IMR-90 (cell line): ENCODE data around the gene CACNA2D1. TPM values are rescaled to one million over a fixed set of nuclear protein-coding genes. Genes with fewer than 3 reads are reported as not detected.

Source experiments
- ATAC-seq: fragments of 200-7000 bp; cut with Tn5 transposase; 2 replicates; pipeline ENCODE4 v1.9.1; 2020; ENCODE audit warnings: low read depth, mild to moderate bottlenecking, moderate library complexity
- BruUV-seq: library from RNA; stranded (reverse); fragments of 400-500 nt; replicated peaks from 2 replicates; lab custom pipeline; 2021; lab: Mats Ljungman, UMichigan
- CTCF ChIA-PET: fragments of 300-600 bp; formaldehyde crosslinking; extraction: SDS; loops from one replicate; lab custom pipeline; 2021; ENCODE audit warnings: antibody characterized with exemption; lab: Yijun Ruan, JAX
- POLR2A ChIA-PET: fragments of 300-600 bp; sonication (Branson Sonifier 250); formaldehyde crosslinking; loops from one replicate; lab custom pipeline; 2022; ENCODE audit warnings: antibody characterized with exemption; ENCODE audit not compliant: unreplicated experiment; lab: Charles Lee
- DNase-seq: peaks from one replicate; pipeline ENCODE4 v3.0.0; 2013
- H2AFZ ChIP-seq: replicated peaks from 2 replicates; pipeline ENCODE3; 2013; ENCODE audit warnings: low read length, mild to moderate bottlenecking; ENCODE audit not compliant: poor library complexity
- H2AK5ac ChIP-seq: 2 replicates; pipeline ENCODE4 v1.6.1; 2013; ENCODE audit warnings: low read depth, low read length, inconsistent platforms
- H2AK9ac ChIP-seq: replicated peaks from 2 replicates; pipeline ENCODE3; 2013; ENCODE audit warnings: mild to moderate bottlenecking, low read depth, low read length, moderate library complexity; ENCODE audit not compliant: poor library complexity
- H2BK120ac ChIP-seq: 2 replicates; pipeline ENCODE4 v1.6.1; 2013; ENCODE audit warnings: low read depth, low read length, inconsistent platforms
- H2BK15ac ChIP-seq: 3 replicates; pipeline ENCODE4 v1.6.1; 2013; ENCODE audit warnings: low read depth, low read length, inconsistent platforms
- H2BK20ac ChIP-seq: 2 replicates; pipeline ENCODE4 v1.6.1; 2013; ENCODE audit warnings: low read depth, mild to moderate bottlenecking, inconsistent platforms, low read length, moderate library complexity
- H2BK5ac ChIP-seq: 2 replicates; pipeline ENCODE4 v1.6.1; 2013; ENCODE audit warnings: mild to moderate bottlenecking, low read depth, low read length, inconsistent platforms; ENCODE audit not compliant: poor library complexity, severe bottlenecking
- H3K14ac ChIP-seq: replicated peaks from 2 replicates; pipeline ENCODE4 v1.6.1; 2013; ENCODE audit warnings: low read depth, low read length, inconsistent platforms
- H3K18ac ChIP-seq: 2 replicates; pipeline ENCODE4 v1.6.1; 2013; ENCODE audit warnings: low read depth, low read length, control low read depth
- H3K23ac ChIP-seq: 2 replicates; pipeline ENCODE4 v1.6.1; 2013; ENCODE audit warnings: low read depth, low read length, inconsistent platforms
- H3K27ac ChIP-seq: 2 replicates; pipeline ENCODE4 v1.5.1; 2013; ENCODE audit warnings: mild to moderate bottlenecking, control low read depth, low read length; ENCODE audit not compliant: insufficient read depth
- H3K27me3 ChIP-seq: 2 replicates; pipeline ENCODE4 v1.6.1; 2013; ENCODE audit warnings: low read length; ENCODE audit not compliant: control insufficient read depth, insufficient read depth
- H3K36me3 ChIP-seq: 2 replicates; pipeline ENCODE4 v1.6.1; 2013; ENCODE audit warnings: low read length, mixed read lengths; ENCODE audit not compliant: control insufficient read depth, insufficient read depth
- H3K4ac ChIP-seq: 2 replicates; pipeline ENCODE4 v1.6.1; 2013; ENCODE audit warnings: low read depth, low read length, inconsistent platforms
- H3K4me1 ChIP-seq: 2 replicates; pipeline ENCODE4 v1.6.1; 2013; ENCODE audit warnings: low read length, mixed read lengths; ENCODE audit not compliant: control insufficient read depth, insufficient read depth
- H3K4me2 ChIP-seq: 2 replicates; pipeline ENCODE4 v1.6.1; 2013; ENCODE audit warnings: low read depth, mild to moderate bottlenecking, control low read depth, low read length, moderate library complexity
- H3K4me3 ChIP-seq: 2 replicates; pipeline ENCODE4 v1.5.1; 2013; ENCODE audit warnings: low read depth, mild to moderate bottlenecking, control low read depth, low read length, moderate library complexity; ENCODE audit not compliant: insufficient read depth
- H3K56ac ChIP-seq: 2 replicates; pipeline ENCODE4 v1.6.1; 2013; ENCODE audit warnings: low read length, inconsistent platforms; ENCODE audit not compliant: insufficient read depth; ENCODE audit errors: extremely low read depth
- H3K79me1 ChIP-seq, 2 experiments: 2 replicates each; pipeline ENCODE4 v1.6.1; 2013; ENCODE audit warnings: low read length in 2 of 2, inconsistent platforms in 1 of 2, low read depth in 1 of 2
- H3K9ac ChIP-seq: 2 replicates; pipeline ENCODE4 v1.6.1; 2013; ENCODE audit warnings: low read depth, low read length, control low read depth
- H3K9me1 ChIP-seq: 2 replicates; pipeline ENCODE4 v1.6.1; 2013; ENCODE audit warnings: low read length, inconsistent platforms; ENCODE audit not compliant: insufficient read depth
- H3K9me3 ChIP-seq: 2 replicates; pipeline ENCODE4 v1.6.1; 2013; ENCODE audit warnings: low read length; ENCODE audit not compliant: control insufficient read depth, insufficient read depth
- H4K20me1 ChIP-seq: 2 replicates; pipeline ENCODE4 v1.6.1; 2013; ENCODE audit warnings: low read length, inconsistent platforms; ENCODE audit not compliant: insufficient read depth
- H4K5ac ChIP-seq: 2 replicates; pipeline ENCODE4 v1.6.1; 2013; ENCODE audit warnings: mild to moderate bottlenecking, low read depth, low read length, control low read depth
- H4K8ac ChIP-seq, 2 experiments: 2 replicates each; pipeline ENCODE4 v1.6.1; 2013; ENCODE audit warnings: low read depth in 2 of 2, low read length in 2 of 2, control low read depth in 1 of 2, inconsistent platforms in 1 of 2
- H4K91ac ChIP-seq: 2 replicates; pipeline ENCODE4 v1.6.1; 2013; ENCODE audit warnings: low read depth, low read length, inconsistent platforms; ENCODE audit not compliant: insufficient read depth
- BHLHE40 ChIP-seq: fragments of 150-350 bp; IDR thresholded peaks from 2 replicates; pipeline ENCODE4 v1.6.1; 2016; ENCODE audit warnings: mild to moderate bottlenecking, low read depth, low read length
- CEBPB ChIP-seq: IDR thresholded peaks from 2 replicates; pipeline ENCODE4 v1.6.1; 2012; ENCODE audit warnings: low read depth, low read length, improper control_type of control experiment
- CHD1 ChIP-seq: IDR thresholded peaks from 2 replicates; pipeline ENCODE4 v1.6.1; 2012; ENCODE audit warnings: low read depth, low read length, improper control_type of control experiment
- CTCF ChIP-seq: conservative IDR thresholded peaks from 2 replicates; pipeline ENCODE4 v1.5.1; 2012; ENCODE audit warnings: mild to moderate bottlenecking, low read depth, low read length, improper control_type of control experiment
- FOS ChIP-seq: fragments of 150-350 bp; IDR thresholded peaks from 2 replicates; pipeline ENCODE4 v1.6.1; 2016; ENCODE audit warnings: low read depth, low read length
- MAFK ChIP-seq: IDR thresholded peaks from 2 replicates; pipeline ENCODE4 v1.6.1; 2012; ENCODE audit warnings: low read depth, low read length, improper control_type of control experiment
- MAZ ChIP-seq: IDR thresholded peaks from 2 replicates; pipeline ENCODE4 v1.6.1; 2012; ENCODE audit warnings: low read depth, mild to moderate bottlenecking, low read length, improper control_type of control experiment, moderate library complexity, borderline replicate concordance
- MXI1 ChIP-seq: IDR thresholded peaks from 2 replicates; pipeline ENCODE4 v1.6.1; 2012; ENCODE audit warnings: low read depth, mild to moderate bottlenecking, low read length, moderate library complexity, borderline replicate concordance
- NFE2L2 ChIP-seq: fragments of 150-350 bp; IDR thresholded peaks from 2 replicates; pipeline ENCODE4 v1.6.1; 2016; ENCODE audit warnings: low read depth, mild to moderate bottlenecking, low read length
- POLR2A ChIP-seq: IDR thresholded peaks from 2 replicates; pipeline ENCODE4 v1.6.1; 2012; ENCODE audit warnings: mild to moderate bottlenecking, low read depth, low read length
- RAD21 ChIP-seq: IDR thresholded peaks from 2 replicates; pipeline ENCODE4 v1.6.1; 2012; ENCODE audit warnings: low read length, improper control_type of control experiment
- RCOR1 ChIP-seq: IDR thresholded peaks from 2 replicates; pipeline ENCODE4 v1.6.1; 2012; ENCODE audit warnings: mild to moderate bottlenecking, low read length, improper control_type of control experiment; ENCODE audit not compliant: insufficient replicate concordance
- RFX5 ChIP-seq: IDR thresholded peaks from 2 replicates; pipeline ENCODE4 v1.8.0; 2012; ENCODE audit warnings: low read depth, mild to moderate bottlenecking, low read length, moderate library complexity
- SMC3 ChIP-seq: fragments of 150-350 bp; IDR thresholded peaks from 2 replicates; pipeline ENCODE4 v1.6.1; 2016; ENCODE audit warnings: low read depth, mild to moderate bottlenecking, antibody characterized with exemption, low read length, moderate library complexity
- USF2 ChIP-seq: fragments of 150-350 bp; IDR thresholded peaks from 2 replicates; pipeline ENCODE4 v1.6.1; 2017; ENCODE audit warnings: mild to moderate bottlenecking, antibody characterized with exemption, low read length, low read depth
- WGBS, 2 experiments: methylation state at CpG; one replicate each; pipeline versions ENCODE4 v1.1.5 to v1.1.7; 2013; ENCODE audit warnings: missing lambda C conversion rate in 2 of 2; ENCODE audit not compliant: insufficient read length in 1 of 2; ENCODE audit errors: extremely low coverage in 2 of 2; 5-methylcytosine and 5-hydroxymethylcytosine counted together
- dilution Hi-C: fragments of 300-500 bp; cut with HindIII; formaldehyde crosslinking; loops from one replicate; pipeline ENCODE4 v1.14.3; 2018; ENCODE audit warnings: low sequenced_read_pairs; ENCODE audit not compliant: unreplicated experiment
- in situ Hi-C: fragments of 300-500 bp; cut with MboI; formaldehyde crosslinking; loops from 3 replicates; pipeline ENCODE4 v1.14.3; 2019; ENCODE audit warnings: low sequenced_read_pairs, inconsistent platforms, mixed read lengths
- intact Hi-C: fragments of 100-400 bp; cut with micrococcal nuclease; formaldehyde crosslinking; loops from 2 replicates; pipeline ENCODE4 v1.10.0; 2022
- polyA plus RNA-seq, 3 experiments: library from polyadenylated mRNA; depleted of rRNA; stranded (reverse); fragments of >200 nt; gene quantifications; 2 replicates each; pipeline ENCODE4 v1.2.3, GENCODE V29; 2012; ENCODE audit warnings: low replicate concordance in 1 of 3
- total RNA-seq: library from RNA; depleted of rRNA; stranded (reverse); fragments of >200 nt; gene quantifications from 2 replicates; pipeline ENCODE4 v1.2.3, GENCODE V29; 2012
- TF ChIP-seq, protein P1 (sequence below): fragments of 150-350 bp; IDR thresholded peaks from 2 replicates; pipeline ENCODE4 v1.6.1; 2016; ENCODE audit warnings: low read depth, mild to moderate bottlenecking, low read length, moderate library complexity, borderline replicate concordance

The CACNA2D1 gene
- total and polyA plus RNA-seq, 2 of the 4 experiments (the other 2 are of a cell fraction): 5.8 to 21.9 TPM

GRCh38 chr7:81908220-81908619 is 535.4 kb downstream of the CACNA2D1 start:
- H3K4me3 ChIP-seq: no peak overlapping the region
- no peaks in the 10 kb centered on the region for H3K79me1 ChIP-seq
- H2BK15ac ChIP-seq: no peak overlapping the region
- no peak overlapping the region for H2BK120ac ChIP-seq
- dilution Hi-C loops (no loop called here), intact Hi-C loops (no loop called here), in situ Hi-C loops (no loop called here)
- ChIA-PET CTCF (interaction anchor here (0.6 kb wide), 2 partner anchors 43 to 183 kb away, joined by 3 read pairs; no protein-coding TSS in a partner anchor), POLR2A (no interaction called here)
- no peak overlapping the region for H2AK9ac ChIP-seq
- H3K4me1 ChIP-seq: no peaks in the 10 kb centered on the region
- WGBS, 2 experiments: no CpG with 5 or more reads among the region's 2 CpGs
- BruUV-seq: no TSS peak
- H3K23ac ChIP-seq: no peak overlapping the region
- DNase-seq (no peak), ATAC-seq (no peak)
- no peak for TF ChIP-seq POLR2A
- no peak for TF ChIP-seq RAD21
- no peak for TF ChIP-seq BHLHE40
- TF ChIP-seq USF2: no peak
- TF ChIP-seq RFX5: no peak
- no peak for TF ChIP-seq MAZ
- no peak for TF ChIP-seq MXI1
- no peak for TF ChIP-seq CHD1
- TF ChIP-seq, protein P1, sequence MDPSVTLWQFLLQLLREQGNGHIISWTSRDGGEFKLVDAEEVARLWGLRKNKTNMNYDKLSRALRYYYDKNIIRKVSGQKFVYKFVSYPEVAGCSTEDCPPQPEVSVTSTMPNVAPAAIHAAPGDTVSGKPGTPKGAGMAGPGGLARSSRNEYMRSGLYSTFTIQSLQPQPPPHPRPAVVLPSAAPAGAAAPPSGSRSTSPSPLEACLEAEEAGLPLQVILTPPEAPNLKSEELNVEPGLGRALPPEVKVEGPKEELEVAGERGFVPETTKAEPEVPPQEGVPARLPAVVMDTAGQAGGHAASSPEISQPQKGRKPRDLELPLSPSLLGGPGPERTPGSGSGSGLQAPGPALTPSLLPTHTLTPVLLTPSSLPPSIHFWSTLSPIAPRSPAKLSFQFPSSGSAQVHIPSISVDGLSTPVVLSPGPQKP: no peak
- no peak for TF ChIP-seq NFE2L2
- no peak for TF ChIP-seq CEBPB
- no peak for TF ChIP-seq MAFK
- no peak for TF ChIP-seq CTCF
- no peak for TF ChIP-seq FOS
- no peak for TF ChIP-seq RCOR1
- no peak for TF ChIP-seq SMC3
- H3K36me3 ChIP-seq: no peaks in the 10 kb centered on the region
- no peaks in the 10 kb centered on the region for H3K27me3 ChIP-seq
- H3K14ac ChIP-seq: no peak overlapping the region
- no peak overlapping the region for H4K91ac ChIP-seq
- no peak overlapping the region for H2BK20ac ChIP-seq
- no peak overlapping the region for H3K27ac ChIP-seq
- H3K56ac ChIP-seq: no peak overlapping the region
- H3K4ac ChIP-seq: no peak overlapping the region
- H3K9me3 ChIP-seq: no peaks in the 10 kb centered on the region
- H4K8ac ChIP-seq: no peak overlapping the region
- no peaks in the 10 kb centered on the region for H4K20me1 ChIP-seq
- H2AFZ ChIP-seq: no peak overlapping the region
- H4K5ac ChIP-seq: no peak overlapping the region
- H3K9ac ChIP-seq: no peak overlapping the region
- H3K9me1 ChIP-seq: no peaks in the 10 kb centered on the region
- no peak overlapping the region; the same call in 1 of the 2 replicates for H3K4me2 ChIP-seq
- H3K18ac ChIP-seq: no peak overlapping the region
- H2BK5ac ChIP-seq: no peak overlapping the region
- H2AK5ac ChIP-seq: no peak overlapping the region
